Spleen (tissue), 7 donors: ENCODE measurements around the gene PHC2.

ENCODE experiments used
- POLR2A ChIP-seq, 3 donors: fragments of 450-650 bp; IDR thresholded peaks; one replicate each; pipeline ENCODE4 v1.5.1; 2017; ENCODE audit warnings: antibody characterized with exemption in 3 of 3, mild to moderate bottlenecking in 1 of 3
- TF ChIP-seq, protein P1 (sequence below), 11 experiments: fragments of 200-600 bp in 7 of 11; fragments of 450-650 bp in 4 of 11; sonication (generic) in 4 of 11; IDR thresholded peaks in 8 of 11; conservative IDR thresholded peaks in 3 of 11; 1 replicate in 7 of 11; 2 replicates in 4 of 11; pipeline versions ENCODE4 v1.4.0 to v1.8.0; 2016 to 2021; ENCODE audit warnings: antibody characterized with exemption in 11 of 11, inconsistent platforms in 4 of 11, mild to moderate bottlenecking in 1 of 11
- donor health status: DM: no; HTN: no; CAD: no; lungs with moderate emphysema.
- donor health status: DM: no; HTN: no; CAD: no.
- donor health status: DM: no; HTN: no; CAD: no.

GRCh38 chr1:33471416-33471815 is 40.5 kb upstream of the PHC2 start:
- TF ChIP-seq, protein P1, sequence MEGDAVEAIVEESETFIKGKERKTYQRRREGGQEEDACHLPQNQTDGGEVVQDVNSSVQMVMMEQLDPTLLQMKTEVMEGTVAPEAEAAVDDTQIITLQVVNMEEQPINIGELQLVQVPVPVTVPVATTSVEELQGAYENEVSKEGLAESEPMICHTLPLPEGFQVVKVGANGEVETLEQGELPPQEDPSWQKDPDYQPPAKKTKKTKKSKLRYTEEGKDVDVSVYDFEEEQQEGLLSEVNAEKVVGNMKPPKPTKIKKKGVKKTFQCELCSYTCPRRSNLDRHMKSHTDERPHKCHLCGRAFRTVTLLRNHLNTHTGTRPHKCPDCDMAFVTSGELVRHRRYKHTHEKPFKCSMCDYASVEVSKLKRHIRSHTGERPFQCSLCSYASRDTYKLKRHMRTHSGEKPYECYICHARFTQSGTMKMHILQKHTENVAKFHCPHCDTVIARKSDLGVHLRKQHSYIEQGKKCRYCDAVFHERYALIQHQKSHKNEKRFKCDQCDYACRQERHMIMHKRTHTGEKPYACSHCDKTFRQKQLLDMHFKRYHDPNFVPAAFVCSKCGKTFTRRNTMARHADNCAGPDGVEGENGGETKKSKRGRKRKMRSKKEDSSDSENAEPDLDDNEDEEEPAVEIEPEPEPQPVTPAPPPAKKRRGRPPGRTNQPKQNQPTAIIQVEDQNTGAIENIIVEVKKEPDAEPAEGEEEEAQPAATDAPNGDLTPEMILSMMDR (IDR thresholded peaks at IDR 0.05 in 8 of 11, conservative IDR thresholded peaks at IDR 0.05 in 3 of 11): no peak
- no peak for TF ChIP-seq POLR2A (IDR thresholded peaks at IDR 0.05)
